IMR-90 (cell line): ENCODE results near the gene CCSER2. TPM values are rescaled to one million over a fixed set of nuclear protein-coding genes. Genes with fewer than 3 reads are reported as not detected.

Experiments used
- ATAC-seq: fragments of 200-7000 bp; cut with Tn5 transposase; 2 replicates; pipeline ENCODE4 v1.9.1; 2020; ENCODE audit warnings: low read depth, mild to moderate bottlenecking, moderate library complexity
- BruUV-seq: library from RNA; stranded (reverse); fragments of 400-500 nt; replicated peaks from 2 replicates; lab custom pipeline; 2021; lab: Mats Ljungman, UMichigan
- CTCF ChIA-PET: fragments of 300-600 bp; formaldehyde crosslinking; extraction: SDS; loops from one replicate; lab custom pipeline; 2021; ENCODE audit warnings: antibody characterized with exemption; lab: Yijun Ruan, JAX
- POLR2A ChIA-PET: fragments of 300-600 bp; sonication (Branson Sonifier 250); formaldehyde crosslinking; loops from one replicate; lab custom pipeline; 2022; ENCODE audit warnings: antibody characterized with exemption; ENCODE audit not compliant: unreplicated experiment; lab: Charles Lee
- DNase-seq: peaks from one replicate; pipeline ENCODE4 v3.0.0; 2013
- H2AFZ ChIP-seq: replicated peaks from 2 replicates; pipeline ENCODE3; 2013; ENCODE audit warnings: low read length, mild to moderate bottlenecking; ENCODE audit not compliant: poor library complexity
- H2AK5ac ChIP-seq: 2 replicates; pipeline ENCODE4 v1.6.1; 2013; ENCODE audit warnings: low read depth, low read length, inconsistent platforms
- H2AK9ac ChIP-seq: replicated peaks from 2 replicates; pipeline ENCODE3; 2013; ENCODE audit warnings: mild to moderate bottlenecking, low read depth, low read length, moderate library complexity; ENCODE audit not compliant: poor library complexity
- H2BK120ac ChIP-seq: 2 replicates; pipeline ENCODE4 v1.6.1; 2013; ENCODE audit warnings: low read depth, low read length, inconsistent platforms
- H2BK15ac ChIP-seq: 3 replicates; pipeline ENCODE4 v1.6.1; 2013; ENCODE audit warnings: low read depth, low read length, inconsistent platforms
- H2BK20ac ChIP-seq: 2 replicates; pipeline ENCODE4 v1.6.1; 2013; ENCODE audit warnings: low read depth, mild to moderate bottlenecking, inconsistent platforms, low read length, moderate library complexity
- H2BK5ac ChIP-seq: 2 replicates; pipeline ENCODE4 v1.6.1; 2013; ENCODE audit warnings: mild to moderate bottlenecking, low read depth, low read length, inconsistent platforms; ENCODE audit not compliant: poor library complexity, severe bottlenecking
- H3K14ac ChIP-seq: replicated peaks from 2 replicates; pipeline ENCODE4 v1.6.1; 2013; ENCODE audit warnings: low read depth, low read length, inconsistent platforms
- H3K18ac ChIP-seq: 2 replicates; pipeline ENCODE4 v1.6.1; 2013; ENCODE audit warnings: low read depth, low read length, control low read depth
- H3K23ac ChIP-seq: 2 replicates; pipeline ENCODE4 v1.6.1; 2013; ENCODE audit warnings: low read depth, low read length, inconsistent platforms
- H3K27ac ChIP-seq: 2 replicates; pipeline ENCODE4 v1.5.1; 2013; ENCODE audit warnings: mild to moderate bottlenecking, control low read depth, low read length; ENCODE audit not compliant: insufficient read depth
- H3K27me3 ChIP-seq: 2 replicates; pipeline ENCODE4 v1.6.1; 2013; ENCODE audit warnings: low read length; ENCODE audit not compliant: control insufficient read depth, insufficient read depth
- H3K36me3 ChIP-seq: 2 replicates; pipeline ENCODE4 v1.6.1; 2013; ENCODE audit warnings: low read length, mixed read lengths; ENCODE audit not compliant: control insufficient read depth, insufficient read depth
- H3K4ac ChIP-seq: 2 replicates; pipeline ENCODE4 v1.6.1; 2013; ENCODE audit warnings: low read depth, low read length, inconsistent platforms
- H3K4me1 ChIP-seq: 2 replicates; pipeline ENCODE4 v1.6.1; 2013; ENCODE audit warnings: low read length, mixed read lengths; ENCODE audit not compliant: control insufficient read depth, insufficient read depth
- H3K4me2 ChIP-seq: 2 replicates; pipeline ENCODE4 v1.6.1; 2013; ENCODE audit warnings: low read depth, mild to moderate bottlenecking, control low read depth, low read length, moderate library complexity
- H3K4me3 ChIP-seq: 2 replicates; pipeline ENCODE4 v1.5.1; 2013; ENCODE audit warnings: low read depth, mild to moderate bottlenecking, control low read depth, low read length, moderate library complexity; ENCODE audit not compliant: insufficient read depth
- H3K56ac ChIP-seq: 2 replicates; pipeline ENCODE4 v1.6.1; 2013; ENCODE audit warnings: low read length, inconsistent platforms; ENCODE audit not compliant: insufficient read depth; ENCODE audit errors: extremely low read depth
- H3K79me1 ChIP-seq, 2 experiments: 2 replicates each; pipeline ENCODE4 v1.6.1; 2013; ENCODE audit warnings: low read length in 2 of 2, inconsistent platforms in 1 of 2, low read depth in 1 of 2
- H3K9ac ChIP-seq: 2 replicates; pipeline ENCODE4 v1.6.1; 2013; ENCODE audit warnings: low read depth, low read length, control low read depth
- H3K9me1 ChIP-seq: 2 replicates; pipeline ENCODE4 v1.6.1; 2013; ENCODE audit warnings: low read length, inconsistent platforms; ENCODE audit not compliant: insufficient read depth
- H3K9me3 ChIP-seq: 2 replicates; pipeline ENCODE4 v1.6.1; 2013; ENCODE audit warnings: low read length; ENCODE audit not compliant: control insufficient read depth, insufficient read depth
- H4K20me1 ChIP-seq: 2 replicates; pipeline ENCODE4 v1.6.1; 2013; ENCODE audit warnings: low read length, inconsistent platforms; ENCODE audit not compliant: insufficient read depth
- H4K5ac ChIP-seq: 2 replicates; pipeline ENCODE4 v1.6.1; 2013; ENCODE audit warnings: mild to moderate bottlenecking, low read depth, low read length, control low read depth
- H4K8ac ChIP-seq, 2 experiments: 2 replicates each; pipeline ENCODE4 v1.6.1; 2013; ENCODE audit warnings: low read depth in 2 of 2, low read length in 2 of 2, control low read depth in 1 of 2, inconsistent platforms in 1 of 2
- H4K91ac ChIP-seq: 2 replicates; pipeline ENCODE4 v1.6.1; 2013; ENCODE audit warnings: low read depth, low read length, inconsistent platforms; ENCODE audit not compliant: insufficient read depth
- FOS ChIP-seq: fragments of 150-350 bp; IDR thresholded peaks from 2 replicates; pipeline ENCODE4 v1.6.1; 2016; ENCODE audit warnings: low read depth, low read length
- MAZ ChIP-seq: IDR thresholded peaks from 2 replicates; pipeline ENCODE4 v1.6.1; 2012; ENCODE audit warnings: low read depth, mild to moderate bottlenecking, low read length, improper control_type of control experiment, moderate library complexity, borderline replicate concordance
- NFE2L2 ChIP-seq: fragments of 150-350 bp; IDR thresholded peaks from 2 replicates; pipeline ENCODE4 v1.6.1; 2016; ENCODE audit warnings: low read depth, mild to moderate bottlenecking, low read length
- SMC3 ChIP-seq: fragments of 150-350 bp; IDR thresholded peaks from 2 replicates; pipeline ENCODE4 v1.6.1; 2016; ENCODE audit warnings: low read depth, mild to moderate bottlenecking, antibody characterized with exemption, low read length, moderate library complexity
- USF2 ChIP-seq: fragments of 150-350 bp; IDR thresholded peaks from 2 replicates; pipeline ENCODE4 v1.6.1; 2017; ENCODE audit warnings: mild to moderate bottlenecking, antibody characterized with exemption, low read length, low read depth
- WGBS, 2 experiments: methylation state at CpG; one replicate each; pipeline versions ENCODE4 v1.1.5 to v1.1.7; 2013; ENCODE audit warnings: missing lambda C conversion rate in 2 of 2; ENCODE audit not compliant: insufficient read length in 1 of 2; ENCODE audit errors: extremely low coverage in 2 of 2; 5-methylcytosine and 5-hydroxymethylcytosine counted together
- dilution Hi-C: fragments of 300-500 bp; cut with HindIII; formaldehyde crosslinking; loops from one replicate; pipeline ENCODE4 v1.14.3; 2018; ENCODE audit warnings: low sequenced_read_pairs; ENCODE audit not compliant: unreplicated experiment
- in situ Hi-C: fragments of 300-500 bp; cut with MboI; formaldehyde crosslinking; loops from 3 replicates; pipeline ENCODE4 v1.14.3; 2019; ENCODE audit warnings: low sequenced_read_pairs, inconsistent platforms, mixed read lengths
- intact Hi-C: fragments of 100-400 bp; cut with micrococcal nuclease; formaldehyde crosslinking; loops from 2 replicates; pipeline ENCODE4 v1.10.0; 2022
- polyA plus RNA-seq, 3 experiments: library from polyadenylated mRNA; depleted of rRNA; stranded (reverse); fragments of >200 nt; gene quantifications; 2 replicates each; pipeline ENCODE4 v1.2.3, GENCODE V29; 2012; ENCODE audit warnings: low replicate concordance in 1 of 3
- total RNA-seq: library from RNA; depleted of rRNA; stranded (reverse); fragments of >200 nt; gene quantifications from 2 replicates; pipeline ENCODE4 v1.2.3, GENCODE V29; 2012

The CCSER2 gene
- total and polyA plus RNA-seq, 2 of the 4 experiments (the other 2 are of a cell fraction) = 20.4 to 31.7 TPM

- ATAC-seq (peak; percentile 83), DNase-seq (peak; percentile 69)
These were observed 165.8 kb downstream of the CCSER2 start for GRCh38 chr10:84493951-84494848.

More at GRCh38 chr10:84493951-84494848, 165.8 kb downstream of the CCSER2 start:
- Histone ChIP-seq H3K14ac (peak overlapping the region; percentile 82; the same call in 1 of the 2 replicates), H2BK15ac (peak overlapping the region; percentile 53; the same call in 1 of the 3 replicates), H2AK9ac (peak overlapping the region; percentile 88), H4K20me1 (peaks cover 9% of the 10 kb centered on the region; the same call in 1 of the 2 replicates), H3K4me1 (peaks cover 6% of the 10 kb centered on the region), H4K91ac (peak overlapping the region; percentile 73; the same call in 1 of the 2 replicates), H2AFZ (no peak overlapping the region), H4K8ac (peak overlapping the region in 1 of 2 experiments; percentile 19; a peak in 1 of 4 replicates), H3K56ac (no peak overlapping the region), H3K79me1 (peaks cover 10 to 25% of the 10 kb centered on the region in 2 experiments), H3K18ac (peak overlapping the region; percentile 58; the same call in 1 of the 2 replicates), H3K27ac (peak overlapping the region; percentile 8), H2AK5ac (peak overlapping the region; percentile 90; the same call in 1 of the 2 replicates), H3K9me1 (peaks cover 8% of the 10 kb centered on the region), H2BK5ac (peak overlapping the region; percentile 96), H3K23ac (peak overlapping the region; percentile 85; the same call in 1 of the 2 replicates), H3K36me3 (no peaks in the 10 kb centered on the region), H2BK120ac (peak overlapping the region; percentile 69; the same call in 1 of the 2 replicates), H2BK20ac (peak overlapping the region; percentile 66; the same call in 1 of the 2 replicates), H3K4me2 (peak overlapping the region; percentile 4; the same call in 1 of the 2 replicates), H3K4ac (peak overlapping the region; percentile 76), H3K4me3 (no peak overlapping the region), H3K9me3 (no peaks in the 10 kb centered on the region), H3K9ac (no peak overlapping the region), H4K5ac (peak overlapping the region; percentile 47; the same call in 1 of the 2 replicates), H3K27me3 (no peaks in the 10 kb centered on the region)
- TF ChIP-seq FOS (peak; percentile 68), MAZ (no peak), NFE2L2 (no peak), SMC3 (no peak), USF2 (no peak)
- no TSS peak for BruUV-seq
- dilution Hi-C loops (no loop called here), intact Hi-C loops (loop anchor here (1.0 kb wide), 1 partner anchor 10 kb away; no protein-coding TSS in a partner anchor), in situ Hi-C loops (no loop called here)
- ChIA-PET POLR2A (no interaction called here), CTCF (interaction anchor here (0.6 to 1.0 kb wide), 7 partner anchors 9 to 137 kb away, joined by 3 to 6 read pairs (median 3); no protein-coding TSS in a partner anchor)
- WGBS, 2 experiments = 75% methylated on average over 4 of the region's 9 CpGs; no CpG with 5 or more reads in 1 of the 2 experiments
